Measurements from ENCODE around the gene PPP4R4.
"Not testable (repeated sequence)": the region's sequence is repeated elsewhere in the genome, so short reads cannot be mapped to it uniquely, and the experiment has no call there.

The PPP4R4 gene

DNA sequence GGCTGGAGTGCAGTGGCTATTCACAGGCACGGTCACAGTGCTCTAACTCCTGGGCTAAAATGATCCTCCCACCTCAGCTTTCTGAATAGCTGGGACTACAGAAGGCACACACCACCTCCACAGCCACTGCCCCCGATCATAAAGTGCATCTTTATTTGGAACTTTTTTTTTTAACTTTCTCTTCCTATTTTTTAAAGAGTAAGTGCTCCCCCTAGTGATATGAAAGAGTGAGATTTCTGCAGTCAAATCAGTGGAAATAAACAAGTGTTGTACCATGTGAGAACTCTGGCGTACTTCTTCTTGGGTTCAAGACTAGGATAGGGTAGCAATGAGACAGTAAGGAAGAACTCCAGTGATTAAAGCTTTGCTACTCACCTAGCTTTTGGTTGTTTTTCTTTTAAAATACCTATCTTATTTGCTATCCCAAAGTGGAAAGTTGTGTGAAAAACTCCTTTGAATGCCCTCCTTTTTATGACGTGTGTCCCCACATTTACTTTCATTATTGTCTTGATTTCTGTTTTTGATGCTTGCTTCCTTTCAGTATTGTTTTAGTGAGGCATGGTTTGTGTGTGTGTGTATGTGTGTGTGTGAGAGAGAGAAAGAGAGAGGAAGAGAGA is 6.6 kb downstream of the PPP4R4 start:
- no peak for DNase-seq (ENCODE audit: low read depth)

- DNase-seq (ENCODE audit: low read depth) = no peak
Observed at GRCh38 chr14:94181835-94182234, 7.7 kb downstream of the PPP4R4 start.

DNA sequence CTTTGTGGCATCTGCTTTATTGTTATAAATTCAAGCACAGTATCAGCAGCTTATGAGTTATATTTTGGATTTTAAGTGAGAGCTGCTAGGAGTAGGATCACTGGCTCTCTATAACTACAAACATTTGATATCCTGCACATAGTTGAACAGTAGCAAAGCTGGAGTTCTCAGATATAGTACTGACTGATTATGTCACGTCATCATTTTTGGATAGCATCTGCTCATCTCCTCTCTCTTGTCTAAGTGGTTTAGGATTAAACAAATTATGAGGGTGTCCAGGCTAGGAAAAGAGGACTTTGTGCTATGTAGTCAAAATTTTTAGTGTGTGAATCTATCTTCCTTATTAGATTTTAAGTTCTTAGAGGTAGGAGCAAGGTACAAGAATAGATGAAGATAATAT is 18.4 kb downstream of the PPP4R4 start:
- no peak for DNase-seq (ENCODE audit: low read depth)

DNA sequence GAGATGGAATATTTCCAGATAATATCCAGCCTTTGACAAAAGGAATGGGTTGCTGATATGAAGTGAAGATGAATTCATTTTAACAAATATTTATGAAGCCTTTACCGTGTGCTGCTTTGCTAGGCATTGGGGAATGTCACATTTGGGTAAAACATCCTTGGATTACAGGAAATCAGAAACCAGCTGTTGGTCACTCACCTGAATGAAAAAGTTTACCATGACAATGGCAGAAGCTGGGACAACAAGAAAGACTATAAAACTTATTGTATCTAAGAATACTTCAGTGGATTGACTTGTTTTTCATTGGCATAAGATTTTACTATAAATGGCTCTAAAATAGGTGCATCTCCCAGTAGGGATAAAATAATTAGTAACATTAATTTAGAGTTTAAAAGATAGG is 19.7 kb downstream of the PPP4R4 start:
- DNase-seq (ENCODE audit: low read depth) = no peak

- no peak for DNase-seq (ENCODE audit: low read depth)
Observed at GRCh38 chr14:94196057-94196456, 21.9 kb downstream of the PPP4R4 start.

DNA sequence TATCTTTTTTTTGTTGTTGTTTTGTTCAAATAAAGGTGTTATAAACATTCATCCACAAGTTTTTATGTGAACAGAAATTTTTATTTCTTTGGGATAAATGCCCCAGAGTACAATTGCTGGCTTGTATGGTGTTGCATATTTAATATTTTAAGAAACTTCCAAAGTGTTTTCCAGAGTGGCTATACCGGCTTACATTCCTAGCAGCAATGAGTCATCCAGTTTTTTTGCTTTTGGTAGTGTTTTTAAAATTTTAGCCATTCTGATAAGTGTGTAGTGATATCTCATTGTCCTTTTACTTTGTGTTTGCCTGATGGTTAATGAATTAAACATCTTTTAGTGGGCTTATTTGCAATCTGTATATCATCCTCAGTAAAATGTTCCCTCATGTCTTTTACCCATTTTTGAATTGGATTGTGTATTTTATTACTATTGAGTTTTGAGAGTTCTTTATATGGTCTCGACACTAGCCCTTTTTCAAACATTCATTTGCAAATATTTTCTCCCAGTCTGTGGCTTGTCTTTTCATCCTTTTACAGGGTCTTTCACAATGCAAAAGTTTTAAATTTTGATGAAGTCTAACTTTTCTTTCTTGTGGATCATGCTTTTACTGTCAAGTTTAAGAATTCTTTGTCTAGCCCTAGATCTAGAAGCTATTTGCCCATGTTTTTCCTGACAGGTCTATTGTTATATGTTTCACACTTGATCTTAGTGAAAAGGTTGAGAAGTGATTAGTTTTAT is 29.5 kb downstream of the PPP4R4 start:
- no peak for DNase-seq (ENCODE audit: low read depth)

DNA sequence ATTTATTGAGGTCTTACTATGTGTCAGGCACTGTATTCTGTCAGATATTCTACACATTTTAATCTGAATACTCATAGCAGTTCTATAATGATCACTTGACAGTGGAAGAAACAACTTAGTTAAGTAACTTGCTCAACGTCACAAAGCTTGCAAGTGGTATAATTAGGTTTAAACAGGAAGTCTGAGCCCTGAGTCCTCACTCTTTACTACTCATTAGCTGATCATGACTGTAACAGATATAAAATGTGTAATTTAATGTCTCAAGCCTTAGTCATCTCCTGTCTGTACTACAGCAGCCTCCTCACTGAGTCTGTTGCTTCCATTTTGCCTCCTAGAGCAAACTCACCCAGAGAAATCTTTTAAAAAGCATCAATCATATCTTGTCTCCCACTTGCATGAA is 38.9 kb downstream of the PPP4R4 start:
- DNase-seq (ENCODE audit: low read depth) = no peak

DNA sequence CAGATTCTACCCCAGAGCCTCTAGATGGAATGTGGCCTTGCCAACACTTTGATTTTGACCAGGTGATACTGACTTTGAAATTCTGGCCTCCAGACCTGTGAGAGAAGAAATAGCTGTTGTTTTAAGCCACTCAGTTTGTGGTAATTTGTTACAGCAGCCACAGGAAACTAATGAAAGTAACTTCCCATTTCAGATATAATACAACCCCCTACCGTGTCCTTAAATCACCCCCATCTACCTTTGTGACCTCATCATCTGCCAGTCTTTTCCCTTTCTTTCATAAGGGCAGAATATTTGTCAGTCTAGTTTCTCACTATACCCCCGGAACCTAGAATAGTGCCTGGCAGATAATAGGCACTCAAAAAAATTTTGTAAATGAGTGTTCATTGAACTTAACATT is 39.6 kb downstream of the PPP4R4 start:
- no peak for DNase-seq (ENCODE audit: low read depth)

GRCh38 chr14:94217116-94217515 is 43.0 kb downstream of the PPP4R4 start:
- DNase-seq (ENCODE audit: low read depth) = no peak

GRCh38 chr14:94218198-94218886 is 44.2 kb downstream of the PPP4R4 start:
- DNase-seq (ENCODE audit: low read depth) = not testable (repeated sequence)

- DNase-seq (ENCODE audit: low read depth) = no peak
Observed at GRCh38 chr14:94224040-94224439, 49.9 kb downstream of the PPP4R4 start.

DNA sequence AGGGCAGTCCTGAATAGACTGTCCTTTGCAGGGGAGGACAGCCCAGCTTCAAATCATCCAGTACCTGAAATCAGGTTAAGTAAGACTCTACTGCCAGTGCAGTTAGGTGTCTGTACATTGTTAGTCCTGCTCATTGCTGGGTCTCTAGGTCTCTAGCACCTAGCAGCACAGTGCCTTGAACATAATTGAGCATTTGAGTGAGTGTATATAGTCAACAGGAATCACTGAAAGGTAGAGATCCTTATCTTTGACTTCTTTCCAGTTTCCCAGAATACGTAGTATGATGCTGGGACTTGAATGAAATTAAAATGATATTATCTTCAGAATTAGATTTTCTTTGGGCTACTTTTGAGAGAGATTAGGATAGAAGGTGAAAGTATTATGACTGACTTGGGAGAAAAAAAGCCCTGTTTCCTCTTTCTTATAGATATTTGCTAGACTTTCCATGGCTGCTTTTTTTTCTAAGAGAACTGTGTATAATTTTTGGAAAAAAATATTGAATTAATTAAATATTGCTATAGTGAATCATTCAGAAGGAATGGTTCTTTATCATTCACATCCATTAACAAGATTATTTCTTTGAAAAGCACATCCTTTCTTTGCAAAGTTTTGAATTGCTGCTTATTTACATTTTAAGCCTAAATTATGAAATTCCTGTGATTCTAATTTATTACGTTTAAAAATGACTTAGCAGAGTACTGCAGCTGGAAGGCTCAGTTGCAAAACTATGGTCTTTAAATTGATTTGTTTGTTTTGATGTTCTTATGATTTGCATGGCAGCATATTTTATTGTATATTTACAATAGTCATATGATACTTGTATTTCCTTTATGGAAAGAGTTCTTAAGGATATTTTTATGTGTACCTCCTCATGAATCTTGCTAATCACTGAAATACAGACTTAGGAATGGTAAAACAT is 51.6 kb downstream of the PPP4R4 start:
- DNase-seq (ENCODE audit: low read depth) = no peak

- DNase-seq (ENCODE audit: low read depth) = no peak
Observed at GRCh38 chr14:94227029-94227428, 52.9 kb downstream of the PPP4R4 start.

- no peak for DNase-seq (ENCODE audit: low read depth)
Observed at GRCh38 chr14:94237046-94237445, 62.9 kb downstream of the PPP4R4 start.

DNA sequence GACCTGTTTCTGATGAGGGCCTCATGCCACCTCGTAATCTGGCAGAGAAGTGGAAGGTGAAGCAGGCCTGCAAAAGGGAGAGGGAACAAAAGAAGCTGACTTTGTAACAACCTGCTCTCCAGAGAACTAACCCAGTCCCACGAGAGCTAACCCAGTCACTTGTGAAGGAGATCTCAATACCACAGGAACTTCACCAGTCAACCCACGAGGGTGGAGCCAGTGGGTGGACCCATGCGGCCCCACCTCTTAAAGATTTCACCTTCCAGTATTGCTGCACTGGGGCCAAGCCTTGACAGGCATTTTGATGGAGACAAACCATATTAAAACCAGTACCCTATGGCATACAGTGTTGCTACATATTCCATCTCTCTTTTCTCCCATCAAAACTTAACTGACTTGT is 63.9 kb downstream of the PPP4R4 start:
- DNase-seq (ENCODE audit: low read depth) = no peak

- DNase-seq (ENCODE audit: low read depth) = no peak
Observed at GRCh38 chr14:94239406-94239805, 65.3 kb downstream of the PPP4R4 start.

DNA sequence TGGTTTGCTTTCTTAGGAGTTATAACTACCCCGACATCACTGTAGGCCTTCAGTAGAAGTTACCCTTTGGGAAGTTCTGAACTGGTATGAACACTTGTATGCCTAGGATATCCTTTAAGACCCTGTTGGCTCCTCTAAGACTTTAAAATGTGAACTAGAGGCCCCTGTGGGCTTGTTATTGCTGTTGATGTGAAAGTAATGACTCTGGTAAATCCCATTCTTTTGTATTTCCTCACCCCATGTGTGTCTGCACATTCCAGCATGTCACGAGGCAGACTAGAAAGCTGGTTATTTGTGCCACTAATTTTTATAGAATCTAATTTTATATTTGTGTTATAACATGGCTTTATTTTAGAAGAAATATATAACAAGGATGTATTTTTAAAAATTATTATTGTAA is 70.1 kb downstream of the PPP4R4 start:
- no peak for DNase-seq (ENCODE audit: low read depth)

DNA sequence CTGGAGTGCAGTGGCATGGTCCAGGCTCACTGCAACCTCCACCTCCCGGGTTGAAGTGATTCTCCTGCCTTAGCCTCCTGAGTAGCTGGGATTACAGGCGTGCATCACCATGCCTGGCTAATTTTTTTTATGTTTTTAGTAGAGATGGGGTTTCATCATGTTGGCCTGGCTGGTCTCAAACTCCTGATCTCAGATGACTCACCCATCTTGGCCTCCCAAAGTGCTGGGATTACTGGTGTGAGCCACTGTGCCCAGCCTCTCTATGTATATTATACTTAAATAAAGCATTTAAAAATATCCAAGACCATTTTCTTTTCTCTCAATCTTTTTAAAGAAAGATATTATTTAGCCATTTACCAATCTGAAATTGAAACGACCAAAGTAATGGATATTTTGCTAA is 90.1 kb downstream of the PPP4R4 start:
- DNase-seq (ENCODE audit: low read depth) = not testable (repeated sequence)

- no peak for DNase-seq (ENCODE audit: low read depth)
Observed at GRCh38 chr14:94267352-94267751, 93.2 kb downstream of the PPP4R4 start.

DNA sequence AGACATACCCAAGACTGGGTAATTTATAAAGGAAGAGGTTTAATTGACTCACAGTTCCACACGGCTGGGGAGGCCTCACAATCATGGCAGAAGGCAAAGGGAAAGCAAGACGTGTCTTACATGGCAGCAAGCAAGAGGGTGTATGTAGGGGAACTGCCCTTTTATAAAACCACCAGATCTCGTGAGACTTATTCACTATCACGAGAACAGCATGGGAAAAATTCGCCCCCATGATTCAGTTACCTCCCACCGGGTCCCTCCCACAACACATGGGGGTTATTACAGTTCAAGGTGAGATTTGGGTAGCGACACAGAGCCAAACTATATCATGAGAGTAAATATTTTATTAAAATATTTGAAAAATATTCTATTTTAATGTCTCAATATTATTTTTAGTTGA is 94.5 kb downstream of the PPP4R4 start:
- not testable (repeated sequence) for DNase-seq (ENCODE audit: low read depth)

- DNase-seq (ENCODE audit: low read depth) = no peak
Observed at GRCh38 chr14:94269156-94269555, 95.0 kb downstream of the PPP4R4 start.

- DNase-seq (ENCODE audit: low read depth) = not testable (repeated sequence)
Observed at GRCh38 chr14:94276898-94277561, 102.9 kb downstream of the PPP4R4 start.
